HG02852 (cell line): ENCODE measurements around the gene IGFLR1.
"Not testable (repeated sequence)": the region's sequence is repeated elsewhere in the genome, so short reads cannot be mapped to it uniquely, and the experiment has no call there.

Experiments
- ATAC-seq: cut with Tn5 transposase; IDR thresholded peaks from one replicate; pipeline ENCODE4 v1.9.1; 2021; ENCODE audit warnings: mild to moderate bottlenecking, moderate library complexity; ENCODE audit not compliant: unreplicated experiment

IGFLR1 gene

DNA sequence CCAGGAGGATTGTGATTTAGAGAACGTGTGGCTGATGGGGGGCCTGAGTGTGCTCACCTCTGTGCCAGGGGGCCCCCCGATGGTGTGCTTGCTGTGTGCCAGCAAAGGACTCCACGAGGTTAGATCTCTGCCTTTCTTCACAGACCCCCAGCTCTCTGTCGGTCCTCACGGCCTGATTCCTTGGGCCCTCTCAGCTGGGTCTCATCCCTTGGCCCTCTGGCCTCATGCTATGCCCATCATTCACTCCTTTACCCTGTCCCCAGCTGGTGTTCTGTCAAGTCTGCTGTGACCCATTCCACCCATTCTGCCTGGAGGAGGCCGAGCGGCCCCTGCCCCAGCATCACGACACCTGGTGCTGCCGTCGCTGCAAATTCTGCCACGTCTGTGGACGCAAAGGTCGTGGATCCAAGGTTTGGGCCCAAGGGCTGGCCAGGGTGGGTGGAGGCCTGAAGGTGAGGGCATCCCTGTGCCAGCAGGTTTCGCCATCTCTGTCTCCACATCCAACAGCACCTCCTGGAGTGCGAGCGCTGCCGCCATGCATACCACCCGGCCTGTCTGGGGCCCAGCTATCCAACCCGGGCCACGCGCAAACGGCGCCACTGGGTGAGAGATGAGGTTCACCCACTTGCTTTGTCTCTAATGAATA is 16.9 kb downstream of the IGFLR1 start:
- ATAC-seq, result no peak

DNA sequence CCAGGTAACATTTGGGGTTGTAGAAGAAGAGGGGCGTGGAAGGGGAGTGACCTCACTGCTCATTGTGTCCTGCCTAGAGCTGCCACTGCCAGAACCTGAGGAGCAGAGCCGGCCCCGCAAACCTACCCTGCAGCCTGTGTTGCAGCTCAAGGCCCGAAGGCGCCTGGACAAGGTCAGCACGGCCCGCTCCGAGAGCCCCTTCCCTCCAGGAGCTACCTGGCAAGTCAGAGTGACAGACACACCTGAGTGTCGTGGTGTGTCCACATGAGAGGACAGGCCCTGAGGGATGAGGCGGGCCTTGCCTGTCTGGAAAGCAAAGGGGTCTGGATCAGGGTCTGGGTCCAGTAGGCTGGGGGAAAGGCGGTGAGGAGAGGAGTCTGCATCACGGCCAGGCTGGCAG is 17.7 kb downstream of the IGFLR1 start:
- no peak for ATAC-seq

GRCh38 chr19:35724132-35724531 is 18.1 kb downstream of the IGFLR1 start:
- ATAC-seq, result not testable (repeated sequence)

DNA sequence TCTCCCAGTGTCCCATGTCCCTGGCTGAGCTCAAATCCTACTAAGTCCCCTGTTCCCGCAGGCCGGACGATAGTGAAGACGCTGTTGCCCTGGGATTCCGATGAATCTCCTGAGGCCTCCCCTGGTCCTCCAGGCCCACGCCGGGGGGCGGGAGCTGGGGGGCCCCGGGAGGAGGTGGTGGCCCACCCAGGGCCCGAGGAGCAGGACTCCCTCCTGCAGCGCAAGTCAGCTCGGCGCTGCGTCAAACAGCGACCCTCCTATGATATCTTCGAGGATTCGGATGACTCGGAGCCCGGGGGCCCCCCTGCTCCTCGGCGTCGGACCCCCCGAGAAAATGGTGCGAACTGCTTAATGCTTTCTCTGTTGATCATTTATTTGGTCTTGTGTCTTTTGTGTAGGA is 18.6 kb downstream of the IGFLR1 start:
- ATAC-seq, result no peak

DNA sequence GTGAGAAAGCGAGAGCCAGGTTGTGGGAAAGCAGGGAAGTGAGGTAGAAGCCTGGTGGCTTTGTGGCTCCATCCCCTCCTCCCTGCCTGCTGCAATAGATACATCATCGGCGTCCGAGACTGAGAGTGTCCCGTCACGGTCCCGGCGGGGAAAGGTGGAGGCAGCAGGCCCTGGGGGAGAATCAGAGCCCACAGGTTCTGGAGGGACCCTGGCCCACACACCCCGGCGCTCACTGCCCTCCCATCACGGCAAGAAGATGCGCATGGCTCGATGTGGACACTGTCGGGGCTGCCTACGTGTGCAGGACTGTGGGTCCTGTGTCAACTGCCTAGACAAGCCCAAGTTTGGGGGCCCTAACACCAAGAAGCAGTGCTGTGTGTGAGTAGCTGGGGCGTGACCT is 19.4 kb downstream of the IGFLR1 start:
- ATAC-seq, result no peak

GRCh38 chr19:35722461-35722860 is 19.8 kb downstream of the IGFLR1 start:
- no peak for ATAC-seq

GRCh38 chr19:35721374-35721773 is 20.9 kb downstream of the IGFLR1 start:
- ATAC-seq, result no peak

DNA sequence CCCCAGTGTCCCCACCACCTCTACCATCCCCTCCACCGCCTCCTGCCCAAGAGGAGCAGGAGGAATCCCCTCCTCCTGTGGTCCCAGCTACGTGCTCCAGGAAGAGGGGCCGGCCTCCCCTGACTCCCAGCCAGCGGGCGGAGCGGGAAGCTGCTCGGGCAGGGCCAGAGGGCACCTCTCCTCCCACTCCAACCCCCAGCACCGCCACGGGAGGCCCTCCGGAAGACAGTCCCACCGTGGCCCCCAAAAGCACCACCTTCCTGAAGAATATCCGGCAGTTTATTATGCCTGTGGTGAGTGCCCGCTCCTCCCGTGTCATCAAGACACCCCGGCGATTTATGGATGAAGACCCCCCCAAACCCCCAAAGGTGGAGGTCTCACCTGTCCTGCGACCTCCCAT is 21.6 kb downstream of the IGFLR1 start:
- no peak for ATAC-seq

DNA sequence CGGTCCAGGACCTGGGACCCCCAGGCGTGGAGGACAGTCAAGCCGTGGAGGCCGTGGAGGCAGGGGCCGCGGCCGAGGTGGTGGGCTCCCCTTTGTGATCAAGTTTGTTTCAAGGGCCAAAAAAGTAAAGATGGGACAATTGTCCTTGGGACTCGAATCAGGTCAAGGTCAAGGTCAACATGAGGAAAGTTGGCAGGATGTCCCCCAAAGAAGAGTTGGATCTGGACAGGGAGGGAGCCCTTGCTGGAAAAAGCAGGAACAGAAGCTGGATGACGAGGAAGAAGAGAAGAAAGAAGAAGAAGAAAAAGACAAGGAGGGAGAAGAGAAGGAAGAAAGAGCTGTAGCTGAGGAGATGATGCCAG is 22.1 kb downstream of the IGFLR1 start:
- no peak for ATAC-seq

- no peak for ATAC-seq
These were observed 22.7 kb downstream of the IGFLR1 start for GRCh38 chr19:35719402-35720162.

- ATAC-seq, result peak; percentile 2
These were observed 23.8 kb downstream of the IGFLR1 start for GRCh38 chr19:35718345-35719041.

- ATAC-seq, result peak; percentile 53
These were observed 24.4 kb downstream of the IGFLR1 start, which contains the start of gene KMT2B for GRCh38 chr19:35717665-35718344. KMT2B (plus strand) TSS chr19:35718003; CDS start chr19:35718019, 16 bp downstream.

- ATAC-seq, result peak; percentile 58
These were observed 25.2 kb downstream of the IGFLR1 start for GRCh38 chr19:35716801-35717664.

DNA sequence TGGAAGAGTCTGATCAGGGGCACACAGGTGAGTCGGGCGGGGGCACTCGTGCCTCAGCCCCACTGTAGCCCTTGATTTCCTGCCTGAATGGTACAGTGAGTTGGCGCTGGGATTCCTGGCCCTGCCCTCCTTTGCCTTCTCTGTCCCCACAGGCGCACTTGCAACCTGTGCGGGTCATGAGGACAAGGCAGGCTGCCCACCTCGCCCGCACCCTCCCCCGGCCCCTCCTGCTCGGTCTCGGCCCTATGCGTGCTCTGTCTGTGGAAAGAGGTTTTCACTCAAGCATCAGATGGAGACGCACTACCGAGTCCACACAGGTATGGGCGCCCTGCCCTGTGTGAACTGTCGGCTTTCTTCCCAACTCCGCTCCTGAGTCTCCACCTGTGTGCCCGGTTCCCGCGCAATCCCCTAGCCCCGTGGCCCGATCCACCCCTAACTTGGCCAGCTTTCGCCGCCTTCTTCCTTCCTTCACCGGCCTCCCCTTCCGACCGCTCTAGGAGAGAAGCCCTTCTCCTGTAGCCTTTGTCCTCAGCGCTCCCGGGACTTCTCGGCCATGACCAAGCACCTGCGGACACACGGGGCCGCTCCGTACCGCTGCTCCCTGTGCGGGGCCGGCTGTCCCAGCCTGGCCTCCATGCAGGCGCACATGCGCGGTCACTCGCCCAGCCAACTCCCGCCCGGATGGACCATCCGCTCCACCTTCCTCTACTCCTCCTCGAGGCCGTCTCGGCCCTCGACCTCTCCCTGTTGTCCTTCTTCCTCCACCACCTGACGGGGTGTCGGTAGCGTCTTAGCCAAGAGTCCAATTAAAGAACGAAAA is 26.1 kb downstream of the IGFLR1 start:
- ATAC-seq, result no peak

DNA sequence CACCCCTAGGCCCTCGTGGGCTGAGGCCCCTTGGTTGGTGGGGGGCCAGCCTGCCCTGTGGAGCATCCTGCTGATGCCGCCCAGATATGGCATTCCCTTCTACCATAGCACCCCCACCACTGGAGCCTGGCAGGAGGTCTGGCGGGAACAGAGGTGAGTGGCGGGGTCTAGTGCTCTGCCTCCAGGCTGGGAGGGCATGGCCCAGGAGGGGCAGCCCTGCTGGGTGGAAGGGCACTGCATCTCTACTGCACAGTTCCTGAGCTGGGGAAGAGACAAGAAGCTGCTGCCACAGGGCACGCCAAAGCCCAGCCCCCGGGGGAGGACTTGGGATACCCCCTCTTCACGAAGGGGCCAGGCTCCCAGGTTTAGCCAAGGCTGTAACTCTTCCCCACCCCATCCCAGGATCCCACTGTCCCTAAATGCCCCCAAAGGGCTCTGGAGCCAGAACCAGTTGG is 26.9 kb downstream of the IGFLR1 start:
- no peak for ATAC-seq

- no peak for ATAC-seq
These were observed 27.5 kb downstream of the IGFLR1 start for GRCh38 chr19:35714601-35715354.

GRCh38 chr19:35713904-35714495 is 28.3 kb downstream of the IGFLR1 start:
- ATAC-seq, result no peak

DNA sequence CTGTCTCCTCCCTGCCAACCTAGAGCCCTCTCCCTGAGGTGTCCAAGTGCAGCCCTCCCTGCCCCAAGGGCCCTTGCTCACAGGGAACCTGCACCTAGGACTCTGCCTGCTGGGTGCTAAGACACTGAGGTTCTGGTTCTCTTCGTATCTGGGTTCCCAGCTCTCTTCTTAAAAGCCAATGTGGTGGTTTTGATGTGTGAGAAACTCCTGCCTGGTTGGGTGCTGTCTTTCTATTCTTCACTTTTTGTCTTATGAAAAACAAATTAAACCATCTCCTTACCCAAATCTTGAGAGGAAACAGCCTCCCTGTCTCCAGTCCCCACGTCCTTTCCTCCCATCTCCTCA is 28.8 kb downstream of the IGFLR1 start:
- ATAC-seq, result no peak
